Osteocyte (in vitro differentiated cells): ENCODE data around the gene POLR3GL. TPM values are rescaled to one million over a fixed set of nuclear protein-coding genes. Genes with fewer than 3 reads are reported as not detected.

ENCODE experiments used
- DNase-seq: peaks from one replicate; pipeline ENCODE4 v3.0.0; 2021; ENCODE audit warnings: mixed read lengths; ENCODE audit not compliant: unreplicated experiment; ENCODE audit errors: extremely low spot score
- H3K27ac Mint-ChIP-seq: one replicate; pipeline ENCODE4 v1.8.0; 2021; ENCODE audit warnings: mild to moderate bottlenecking, mixed read lengths; ENCODE audit not compliant: unreplicated experiment
- H3K27me3 Mint-ChIP-seq: one replicate; pipeline ENCODE4 v1.8.0; 2021; ENCODE audit warnings: mixed read lengths; ENCODE audit not compliant: unreplicated experiment
- H3K36me3 Mint-ChIP-seq: one replicate; pipeline ENCODE4 v1.8.0; 2021; ENCODE audit warnings: mixed read lengths; ENCODE audit not compliant: unreplicated experiment
- H3K4me1 Mint-ChIP-seq: one replicate; pipeline ENCODE4 v1.8.0; 2021; ENCODE audit warnings: mixed read lengths; ENCODE audit not compliant: unreplicated experiment
- H3K4me3 Mint-ChIP-seq: one replicate; pipeline ENCODE4 v1.8.0; 2021; ENCODE audit warnings: mild to moderate bottlenecking, moderate library complexity, mixed read lengths; ENCODE audit not compliant: unreplicated experiment
- H3K9me3 Mint-ChIP-seq: one replicate; pipeline ENCODE4 v1.8.0; 2021; ENCODE audit warnings: mixed read lengths; ENCODE audit not compliant: unreplicated experiment
- CTCF ChIP-seq: fragments of 200-600 bp; sonication (generic); IDR thresholded peaks from 2 replicates; pipeline ENCODE4 v1.5.0; 2021; ENCODE audit warnings: antibody characterized with exemption, mild to moderate bottlenecking, moderate library complexity
- total RNA-seq: library from RNA; stranded (reverse); gene quantifications from 2 replicates; pipeline ENCODE4 v1.2.1, GENCODE V29; 2021

POLR3GL gene
- total RNA-seq, 1 donor from 2014 or later = 22.4 TPM

GRCh38 chr1:145956361-145956760, 8.1 kb upstream of the POLR3GL start:
- H3K4me1 Mint-ChIP-seq = peaks cover 53% of the 10 kb centered on the region
- no peak for TF ChIP-seq CTCF
- H3K9me3 Mint-ChIP-seq = no peaks in the 10 kb centered on the region
- H3K27me3 Mint-ChIP-seq = no peaks in the 10 kb centered on the region
- H3K4me3 Mint-ChIP-seq = peak overlapping the region; percentile 83
- H3K36me3 Mint-ChIP-seq = peaks cover 3% of the 10 kb centered on the region
- H3K27ac Mint-ChIP-seq = peak overlapping the region; percentile 90
- DNase-seq = no peak

GRCh38 chr1:145956781-145957442, 7.6 kb upstream of the POLR3GL start:
- H3K27me3 Mint-ChIP-seq = no peaks in the 10 kb centered on the region
- peak overlapping the region; percentile 83 for H3K4me3 Mint-ChIP-seq
- TF ChIP-seq CTCF = no peak
- H3K4me1 Mint-ChIP-seq = peaks cover 57% of the 10 kb centered on the region
- H3K36me3 Mint-ChIP-seq = peaks cover 3% of the 10 kb centered on the region
- no peak for DNase-seq
- H3K27ac Mint-ChIP-seq = peak overlapping the region; percentile 90
- H3K9me3 Mint-ChIP-seq = no peaks in the 10 kb centered on the region

GRCh38 chr1:145957443-145958319, 6.8 kb upstream of the POLR3GL start, which contains the start of gene LIX1L:
Gene LIX1L, minus strand, starts transcription at chr1:145958017. Its CDS starts 90 bp downstream, at chr1:145957927.
- peak within 1 kb of the TSS; percentile 83 for H3K4me3 Mint-ChIP-seq
- TF ChIP-seq CTCF = no peak
- DNase-seq = peak; percentile 98
- H3K4me1 Mint-ChIP-seq = peaks cover 62% of the 10 kb centered on the region
- H3K27me3 Mint-ChIP-seq = no peaks in the 10 kb centered on the region
- no peaks in the 10 kb centered on the region for H3K36me3 Mint-ChIP-seq
- no peaks in the 10 kb centered on the region for H3K9me3 Mint-ChIP-seq
- H3K27ac Mint-ChIP-seq = peak within 1 kb of the TSS; percentile 90

- no peak for DNase-seq
- no peaks in the 10 kb centered on the region for H3K9me3 Mint-ChIP-seq
- H3K36me3 Mint-ChIP-seq = no peaks in the 10 kb centered on the region
- peaks cover 70% of the 10 kb centered on the region for H3K4me1 Mint-ChIP-seq
- no peaks in the 10 kb centered on the region for H3K27me3 Mint-ChIP-seq
- no peak for TF ChIP-seq CTCF
- no peak overlapping the region for H3K4me3 Mint-ChIP-seq
- H3K27ac Mint-ChIP-seq = no peak overlapping the region
Measured at GRCh38 chr1:145958734-145959133, 5.8 kb upstream of the POLR3GL start.

- Mint-ChIP-seq H3K9me3 (no peaks in the 10 kb centered on the region), H3K4me3 (no peak overlapping the region), H3K27ac (no peak overlapping the region), H3K27me3 (no peaks in the 10 kb centered on the region), H3K36me3 (no peaks in the 10 kb centered on the region), H3K4me1 (peaks cover 71% of the 10 kb centered on the region)
- no peak for DNase-seq
- no peak for TF ChIP-seq CTCF
Measured at GRCh38 chr1:145959333-145959732, 5.2 kb upstream of the POLR3GL start.
